Neural progenitor cell (in vitro differentiated cells): ENCODE measurements around the gene AGO3. TPM values are rescaled to one million over a fixed set of nuclear protein-coding genes. Genes with fewer than 3 reads are reported as not detected.
A peak's percentile ranks its signal among the peaks of the same experiment; 100 is the strongest.

Source experiments
- DNase-seq: peaks from one replicate; pipeline ENCODE4 v3.0.0-alpha.2; 2016; ENCODE audit warnings: low spot score
- H2AFZ ChIP-seq: fragments of 200-600 bp; sonication (generic); replicated peaks from 2 replicates; pipeline ENCODE4 v1.6.1; 2016; ENCODE audit warnings: antibody characterized with exemption
- H3F3A ChIP-seq: fragments of 200-600 bp; sonication (generic); 2 replicates; pipeline ENCODE4 v1.6.1; 2016; ENCODE audit warnings: antibody characterized with exemption, low read depth
- H3K27ac ChIP-seq: fragments of 200-600 bp; sonication (generic); 2 replicates; pipeline ENCODE4 v1.5.1; 2016; ENCODE audit warnings: mild to moderate bottlenecking
- H3K27me3 ChIP-seq: fragments of 200-600 bp; sonication (generic); 2 replicates; pipeline ENCODE4 v1.6.1; 2016; ENCODE audit warnings: mild to moderate bottlenecking, moderate library complexity
- H3K36me3 ChIP-seq: fragments of 200-600 bp; sonication (generic); 2 replicates; pipeline ENCODE4 v1.5.1; 2016
- H3K4me1 ChIP-seq: fragments of 200-600 bp; sonication (generic); 2 replicates; pipeline ENCODE4 v1.6.1; 2016; ENCODE audit warnings: mixed run types
- H3K4me2 ChIP-seq: fragments of 200-600 bp; sonication (generic); 2 replicates; pipeline ENCODE4 v1.6.1; 2016
- H3K4me3 ChIP-seq: fragments of 200-600 bp; sonication (generic); 2 replicates; pipeline ENCODE4 v1.5.1; 2016
- H3K79me2 ChIP-seq: fragments of 200-600 bp; sonication (generic); 2 replicates; pipeline ENCODE4 v1.6.1; 2016; ENCODE audit warnings: low read depth
- H3K9ac ChIP-seq: fragments of 200-600 bp; sonication (generic); 2 replicates; pipeline ENCODE4 v1.6.1; 2016
- H3K9me3 ChIP-seq: fragments of 200-600 bp; sonication (generic); 2 replicates; pipeline ENCODE4 v1.5.1; 2016; ENCODE audit warnings: low read depth
- H4K20me1 ChIP-seq: fragments of 200-600 bp; sonication (generic); 2 replicates; pipeline ENCODE4 v1.6.1; 2016; ENCODE audit warnings: low read depth
- H3K27ac Mint-ChIP-seq: 3 replicates; pipeline ENCODE4 v1.8.0; 2021; ENCODE audit warnings: mixed read lengths
- H3K27me3 Mint-ChIP-seq: 2 replicates; pipeline ENCODE4 v1.8.0; 2022; ENCODE audit warnings: low read depth, mild to moderate bottlenecking, inconsistent platforms, moderate library complexity, mixed read lengths; ENCODE audit not compliant: insufficient read depth
- H3K36me3 Mint-ChIP-seq: 3 replicates; pipeline ENCODE4 v1.8.0; 2021; ENCODE audit warnings: mixed read lengths
- H3K4me1 Mint-ChIP-seq: 3 replicates; pipeline ENCODE4 v1.8.0; 2021; ENCODE audit warnings: mixed read lengths
- H3K4me3 Mint-ChIP-seq: 3 replicates; pipeline ENCODE4 v1.8.0; 2021; ENCODE audit warnings: mild to moderate bottlenecking, moderate library complexity, mixed read lengths
- H3K9me3 Mint-ChIP-seq: 3 replicates; pipeline ENCODE4 v1.8.0; 2020; ENCODE audit warnings: mixed read lengths
- EZH2 ChIP-seq: fragments of 200-600 bp; sonication (generic); IDR thresholded peaks from 2 replicates; pipeline ENCODE4 v1.6.1; 2017; ENCODE audit warnings: antibody characterized with exemption, mild to moderate bottlenecking, moderate library complexity
- EZH2phosphoT487 ChIP-seq: fragments of 200-600 bp; sonication (generic); IDR thresholded peaks from 2 replicates; pipeline ENCODE4 v1.6.1; 2017; ENCODE audit warnings: antibody characterized with exemption
- total RNA-seq: library from RNA; depleted of rRNA; stranded (reverse); fragments of >200 nt; gene quantifications from 2 replicates; pipeline ENCODE4 v1.2.3, GENCODE V29; 2015; ENCODE audit warnings: low replicate concordance
- TF ChIP-seq, protein P1 (sequence below): fragments of 200-600 bp; sonication (generic); IDR thresholded peaks from 2 replicates; pipeline ENCODE4 v1.5.1; 2017; ENCODE audit warnings: antibody characterized with exemption, mild to moderate bottlenecking

Gene AGO3
- total RNA-seq, 1 donor from 2014 or later: 45.2 TPM

DNA sequence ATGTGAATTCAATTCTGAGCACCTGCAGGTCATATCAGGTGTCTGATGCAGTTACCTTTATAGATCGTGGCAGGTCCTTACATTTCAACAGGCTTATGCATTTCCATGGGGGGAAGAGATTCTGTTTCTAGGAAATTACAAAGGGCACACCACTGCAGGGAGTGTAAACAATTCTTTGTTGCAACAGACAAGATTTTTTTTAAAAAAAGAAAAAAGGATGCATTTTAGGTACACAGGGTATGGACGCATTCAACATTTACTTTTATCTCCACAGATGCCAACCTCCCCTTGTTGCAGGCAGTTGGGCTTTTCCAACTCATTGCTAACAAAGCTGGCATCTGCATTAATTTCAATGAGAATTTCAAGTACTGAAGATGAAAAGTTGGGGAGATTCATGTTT is 139.4 kb downstream of the AGO3 start:
- Histone ChIP-seq H3K27ac (no peak overlapping the region), H2AFZ (no peak overlapping the region), H3K9ac (peak overlapping the region; percentile 19), H3F3A (peaks cover 4% of the 10 kb centered on the region), H3K27me3 (no peaks in the 10 kb centered on the region), H3K4me2 (no peak overlapping the region), H3K36me3 (no peaks in the 10 kb centered on the region), H3K9me3 (no peaks in the 10 kb centered on the region), H3K4me1 (peaks cover 8% of the 10 kb centered on the region), H4K20me1 (no peaks in the 10 kb centered on the region), H3K79me2 (no peaks in the 10 kb centered on the region), H3K4me3 (no peak overlapping the region)
- Mint-ChIP-seq H3K27me3 (peaks cover 3% of the 10 kb centered on the region), H3K27ac (no peak overlapping the region), H3K4me1 (peaks cover 7% of the 10 kb centered on the region), H3K9me3 (no peaks in the 10 kb centered on the region), H3K36me3 (no peaks in the 10 kb centered on the region), H3K4me3 (no peak overlapping the region)
- no peak for TF ChIP-seq EZH2phosphoT487
- TF ChIP-seq EZH2: no peak
- TF ChIP-seq, protein P1, sequence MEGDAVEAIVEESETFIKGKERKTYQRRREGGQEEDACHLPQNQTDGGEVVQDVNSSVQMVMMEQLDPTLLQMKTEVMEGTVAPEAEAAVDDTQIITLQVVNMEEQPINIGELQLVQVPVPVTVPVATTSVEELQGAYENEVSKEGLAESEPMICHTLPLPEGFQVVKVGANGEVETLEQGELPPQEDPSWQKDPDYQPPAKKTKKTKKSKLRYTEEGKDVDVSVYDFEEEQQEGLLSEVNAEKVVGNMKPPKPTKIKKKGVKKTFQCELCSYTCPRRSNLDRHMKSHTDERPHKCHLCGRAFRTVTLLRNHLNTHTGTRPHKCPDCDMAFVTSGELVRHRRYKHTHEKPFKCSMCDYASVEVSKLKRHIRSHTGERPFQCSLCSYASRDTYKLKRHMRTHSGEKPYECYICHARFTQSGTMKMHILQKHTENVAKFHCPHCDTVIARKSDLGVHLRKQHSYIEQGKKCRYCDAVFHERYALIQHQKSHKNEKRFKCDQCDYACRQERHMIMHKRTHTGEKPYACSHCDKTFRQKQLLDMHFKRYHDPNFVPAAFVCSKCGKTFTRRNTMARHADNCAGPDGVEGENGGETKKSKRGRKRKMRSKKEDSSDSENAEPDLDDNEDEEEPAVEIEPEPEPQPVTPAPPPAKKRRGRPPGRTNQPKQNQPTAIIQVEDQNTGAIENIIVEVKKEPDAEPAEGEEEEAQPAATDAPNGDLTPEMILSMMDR: no peak
- no peak for DNase-seq

DNA sequence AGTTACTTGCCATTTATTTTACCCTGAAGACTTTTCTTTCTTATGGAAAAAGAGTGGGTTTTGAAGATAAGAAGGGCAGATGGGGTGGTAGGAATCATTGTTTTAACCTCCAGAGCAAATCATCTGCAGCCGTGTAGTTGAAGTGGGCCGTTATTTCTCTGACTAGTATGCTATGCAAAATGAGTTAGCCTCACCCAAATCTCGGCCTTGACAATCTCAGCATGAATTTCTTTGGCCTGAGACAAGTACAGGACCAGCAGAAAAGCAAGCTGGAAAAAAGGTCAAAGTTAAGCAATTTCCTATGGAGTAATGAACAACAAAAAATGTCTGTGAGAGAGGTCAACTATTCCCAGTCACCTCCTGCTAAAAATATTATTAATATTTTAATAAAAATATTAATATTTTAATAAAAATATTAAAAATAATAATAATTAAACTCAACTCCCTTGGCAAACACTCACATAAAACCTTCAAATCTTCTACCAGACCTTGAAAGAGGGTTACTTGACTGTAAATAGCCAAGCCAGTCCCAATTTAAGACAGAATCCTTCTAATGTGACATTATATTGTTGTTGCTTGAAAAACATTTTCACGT is 146.2 kb downstream of the AGO3 start:
- H3K36me3 Mint-ChIP-seq: no peaks in the 10 kb centered on the region
- H4K20me1 ChIP-seq: no peaks in the 10 kb centered on the region
- no peaks in the 10 kb centered on the region for H3K27me3 Mint-ChIP-seq
- H3K4me2 ChIP-seq: no peak overlapping the region
- no peak overlapping the region for H3K4me3 ChIP-seq
- TF ChIP-seq EZH2 (no peak), EZH2phosphoT487 (no peak)
- TF ChIP-seq, protein P1: no peak
- H3K79me2 ChIP-seq: no peaks in the 10 kb centered on the region
- no peak for DNase-seq
- H3K9ac ChIP-seq: no peak overlapping the region
- H3K27me3 ChIP-seq: no peaks in the 10 kb centered on the region
- H3K4me1 Mint-ChIP-seq: peaks cover 11% of the 10 kb centered on the region
- no peak overlapping the region for H3K27ac Mint-ChIP-seq
- peaks cover 4% of the 10 kb centered on the region for H3F3A ChIP-seq
- no peaks in the 10 kb centered on the region for H3K9me3 ChIP-seq
- H3K4me1 ChIP-seq: peaks cover 8% of the 10 kb centered on the region
- H3K27ac ChIP-seq: no peak overlapping the region
- no peaks in the 10 kb centered on the region for H3K36me3 ChIP-seq
- no peak overlapping the region for H3K4me3 Mint-ChIP-seq
- H3K9me3 Mint-ChIP-seq: no peaks in the 10 kb centered on the region
- no peak overlapping the region for H2AFZ ChIP-seq

DNA sequence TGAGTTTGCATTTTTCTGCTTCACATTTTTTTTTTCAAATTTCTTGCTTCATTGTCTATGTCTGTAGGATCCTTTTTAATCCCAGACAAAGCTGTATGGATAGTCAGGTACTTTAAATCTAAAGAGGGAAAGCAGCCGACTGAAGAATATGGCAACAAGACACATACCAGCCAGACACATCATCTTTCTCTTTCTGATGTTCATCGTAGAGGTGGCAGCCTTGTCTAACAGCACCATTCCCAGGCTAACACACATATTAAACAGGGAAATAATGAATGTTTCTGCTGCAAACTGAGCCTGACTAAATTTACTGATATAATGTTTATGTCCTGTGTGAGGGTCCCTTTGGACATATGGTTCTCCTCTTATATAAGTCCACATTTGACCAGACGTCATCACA is 149.3 kb downstream of the AGO3 start:
- Histone ChIP-seq H3K4me2 (no peak overlapping the region), H3K9me3 (no peaks in the 10 kb centered on the region), H3K79me2 (no peaks in the 10 kb centered on the region), H3K4me1 (peaks cover 9% of the 10 kb centered on the region), H4K20me1 (no peaks in the 10 kb centered on the region), H3K9ac (peak overlapping the region; percentile 22), H2AFZ (no peak overlapping the region), H3K27me3 (no peaks in the 10 kb centered on the region), H3F3A (peaks cover 13% of the 10 kb centered on the region), H3K36me3 (no peaks in the 10 kb centered on the region), H3K27ac (no peak overlapping the region), H3K4me3 (no peak overlapping the region)
- Mint-ChIP-seq H3K36me3 (peaks cover 4% of the 10 kb centered on the region), H3K27ac (no peak overlapping the region), H3K4me1 (peaks cover 21% of the 10 kb centered on the region), H3K9me3 (no peaks in the 10 kb centered on the region), H3K4me3 (no peak overlapping the region), H3K27me3 (peaks cover 5% of the 10 kb centered on the region)
- TF ChIP-seq, protein P1: no peak
- TF ChIP-seq EZH2phosphoT487: no peak
- no peak for TF ChIP-seq EZH2
- DNase-seq: no peak
